Type B pancreatic cell (in vitro differentiated cells): ENCODE data around the gene KRT40. TPM values are rescaled to one million over a fixed set of nuclear protein-coding genes. Genes with fewer than 3 reads are reported as not detected.

Experiments used
- DNase-seq: peaks from one replicate; pipeline ENCODE4 v3.0.0; 2021; ENCODE audit warnings: mixed read lengths; ENCODE audit not compliant: unreplicated experiment; ENCODE audit errors: extremely low spot score
- H3K27ac Mint-ChIP-seq: 2 replicates; pipeline ENCODE4 v1.8.0; 2021; ENCODE audit warnings: mild to moderate bottlenecking, mixed read lengths
- H3K27me3 Mint-ChIP-seq: 2 replicates; pipeline ENCODE4 v1.8.0; 2021; ENCODE audit warnings: mixed read lengths
- H3K36me3 Mint-ChIP-seq: 2 replicates; pipeline ENCODE4 v1.8.0; 2021; ENCODE audit warnings: mixed read lengths
- H3K4me1 Mint-ChIP-seq: one replicate; pipeline ENCODE4 v1.8.0; 2021; ENCODE audit warnings: mixed read lengths; ENCODE audit not compliant: unreplicated experiment
- H3K4me3 Mint-ChIP-seq: 2 replicates; pipeline ENCODE4 v1.8.0; 2021; ENCODE audit warnings: mild to moderate bottlenecking, mixed read lengths
- H3K9me3 Mint-ChIP-seq: 2 replicates; pipeline ENCODE4 v1.8.0; 2021; ENCODE audit warnings: mixed read lengths
- total RNA-seq: library from RNA; stranded (reverse); gene quantifications from 2 replicates; pipeline ENCODE4 v1.2.1, GENCODE V29; 2021; ENCODE audit warnings: low replicate concordance
- TF ChIP-seq, protein P1 (sequence below): fragments of 200-600 bp; sonication (generic); conservative IDR thresholded peaks from 2 replicates; pipeline ENCODE4 v1.5.0; 2021; ENCODE audit warnings: antibody characterized with exemption, mild to moderate bottlenecking

Gene KRT40
- total RNA-seq, 1 donor from 2014 or later, result 2.3 TPM

DNA sequence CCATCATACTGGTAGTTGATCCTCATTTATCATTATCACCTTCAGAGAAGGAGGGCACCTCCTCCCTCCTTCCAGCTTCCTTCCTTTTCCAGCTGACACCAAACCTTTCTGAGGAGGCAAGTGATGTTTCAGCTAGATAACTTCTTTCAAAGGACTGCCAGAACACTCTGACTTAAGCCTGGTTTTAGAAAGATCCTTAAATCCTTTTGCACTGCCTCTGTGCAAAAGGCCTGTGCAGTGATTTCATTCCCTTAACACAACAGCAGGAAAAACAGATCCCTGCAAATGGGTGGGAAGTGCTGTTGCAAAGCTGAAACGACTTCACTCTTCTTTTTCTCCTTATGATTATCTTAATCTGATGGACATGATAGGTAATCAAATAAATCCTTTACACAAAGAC is 39.6 kb downstream of the KRT40 start:
- no peak for DNase-seq
- Mint-ChIP-seq H3K4me3 (peak overlapping the region; percentile 48), H3K4me1 (peaks cover 24% of the 10 kb centered on the region), H3K27ac (peak overlapping the region; percentile 83), H3K9me3 (peaks cover 5% of the 10 kb centered on the region), H3K27me3 (no peaks in the 10 kb centered on the region), H3K36me3 (peaks cover 4% of the 10 kb centered on the region)
- TF ChIP-seq, protein P1, sequence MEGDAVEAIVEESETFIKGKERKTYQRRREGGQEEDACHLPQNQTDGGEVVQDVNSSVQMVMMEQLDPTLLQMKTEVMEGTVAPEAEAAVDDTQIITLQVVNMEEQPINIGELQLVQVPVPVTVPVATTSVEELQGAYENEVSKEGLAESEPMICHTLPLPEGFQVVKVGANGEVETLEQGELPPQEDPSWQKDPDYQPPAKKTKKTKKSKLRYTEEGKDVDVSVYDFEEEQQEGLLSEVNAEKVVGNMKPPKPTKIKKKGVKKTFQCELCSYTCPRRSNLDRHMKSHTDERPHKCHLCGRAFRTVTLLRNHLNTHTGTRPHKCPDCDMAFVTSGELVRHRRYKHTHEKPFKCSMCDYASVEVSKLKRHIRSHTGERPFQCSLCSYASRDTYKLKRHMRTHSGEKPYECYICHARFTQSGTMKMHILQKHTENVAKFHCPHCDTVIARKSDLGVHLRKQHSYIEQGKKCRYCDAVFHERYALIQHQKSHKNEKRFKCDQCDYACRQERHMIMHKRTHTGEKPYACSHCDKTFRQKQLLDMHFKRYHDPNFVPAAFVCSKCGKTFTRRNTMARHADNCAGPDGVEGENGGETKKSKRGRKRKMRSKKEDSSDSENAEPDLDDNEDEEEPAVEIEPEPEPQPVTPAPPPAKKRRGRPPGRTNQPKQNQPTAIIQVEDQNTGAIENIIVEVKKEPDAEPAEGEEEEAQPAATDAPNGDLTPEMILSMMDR, result no peak

DNA sequence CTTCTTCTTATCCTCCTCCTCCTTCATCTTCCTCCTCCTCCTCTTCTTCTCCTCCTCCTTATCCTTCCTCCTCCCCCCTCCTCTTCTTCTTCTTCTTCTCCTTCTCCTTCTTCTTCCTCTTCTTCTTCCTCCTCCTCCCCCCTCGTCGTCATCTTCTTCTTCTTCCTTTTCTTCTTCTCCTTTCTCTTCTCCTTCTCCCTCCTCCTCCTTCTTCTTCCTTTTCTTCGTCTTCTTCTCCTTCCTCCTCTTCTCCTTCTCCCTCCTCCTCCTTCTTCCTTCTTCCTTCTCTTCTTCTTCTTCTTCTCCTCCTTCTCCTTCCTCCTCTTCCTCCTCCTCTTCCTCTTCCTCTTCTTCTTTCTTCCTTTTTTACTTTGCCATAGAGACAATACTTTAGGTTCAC is 41.6 kb downstream of the KRT40 start:
- H3K4me1 Mint-ChIP-seq, result peaks cover 25% of the 10 kb centered on the region
- H3K4me3 Mint-ChIP-seq, result no peak overlapping the region
- peaks cover 5% of the 10 kb centered on the region for H3K9me3 Mint-ChIP-seq
- DNase-seq, result no peak
- H3K27me3 Mint-ChIP-seq, result no peaks in the 10 kb centered on the region
- no peak overlapping the region for H3K27ac Mint-ChIP-seq
- H3K36me3 Mint-ChIP-seq, result peaks cover 8% of the 10 kb centered on the region
- TF ChIP-seq, protein P1, result no peak

DNA sequence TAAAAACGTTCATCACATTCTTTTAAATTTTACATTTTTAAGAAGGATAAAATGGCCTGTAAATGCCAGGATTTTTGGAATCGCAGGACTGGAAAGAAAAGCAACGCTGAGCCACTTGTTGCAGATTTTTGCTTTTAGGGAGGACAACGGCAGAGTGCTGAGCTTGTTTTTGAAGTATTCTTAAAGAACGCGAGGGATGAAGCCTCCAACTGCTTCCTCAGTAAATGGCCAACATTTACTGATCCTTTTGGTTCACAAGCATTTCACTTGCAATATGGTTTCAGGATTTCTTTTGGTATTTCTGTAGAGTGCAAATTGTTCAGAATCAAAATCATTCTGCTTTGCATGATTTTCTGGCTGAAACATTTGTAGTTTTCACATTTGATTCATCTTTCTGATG is 43.9 kb downstream of the KRT40 start:
- Mint-ChIP-seq H3K9me3 (peaks cover 5% of the 10 kb centered on the region), H3K4me1 (peaks cover 22% of the 10 kb centered on the region), H3K27ac (peak overlapping the region; percentile 11), H3K4me3 (no peak overlapping the region), H3K27me3 (peaks cover 4% of the 10 kb centered on the region), H3K36me3 (peaks cover 13% of the 10 kb centered on the region)
- TF ChIP-seq, protein P1, result no peak
- no peak for DNase-seq

DNA sequence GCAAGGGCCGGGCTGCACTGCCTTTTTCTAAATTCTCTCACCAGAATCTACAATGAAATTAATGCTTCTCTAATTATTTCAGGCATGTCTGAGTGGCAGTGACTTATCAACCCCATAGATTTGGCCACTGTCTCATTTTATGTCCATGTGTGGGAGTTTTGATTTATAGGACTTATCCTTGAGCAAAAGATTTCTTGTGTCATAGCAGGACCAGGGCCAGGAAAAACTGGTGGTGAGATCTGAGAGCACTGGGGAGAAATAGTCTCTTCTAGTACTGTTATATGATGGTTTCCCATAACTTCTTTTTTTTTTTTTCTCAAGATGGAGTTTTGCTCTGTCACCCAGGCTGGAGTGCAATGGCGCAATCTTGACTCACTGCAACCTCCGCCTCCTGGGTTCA is 45.1 kb downstream of the KRT40 start:
- peaks cover 9% of the 10 kb centered on the region for H3K36me3 Mint-ChIP-seq
- H3K4me3 Mint-ChIP-seq, result peak overlapping the region; percentile 87
- peak overlapping the region; percentile 99 for H3K27ac Mint-ChIP-seq
- no peak for DNase-seq
- peaks cover 4% of the 10 kb centered on the region for H3K27me3 Mint-ChIP-seq
- H3K4me1 Mint-ChIP-seq, result peaks cover 19% of the 10 kb centered on the region
- TF ChIP-seq, protein P1, result no peak
- H3K9me3 Mint-ChIP-seq, result peaks cover under 1% of the 10 kb centered on the region

DNA sequence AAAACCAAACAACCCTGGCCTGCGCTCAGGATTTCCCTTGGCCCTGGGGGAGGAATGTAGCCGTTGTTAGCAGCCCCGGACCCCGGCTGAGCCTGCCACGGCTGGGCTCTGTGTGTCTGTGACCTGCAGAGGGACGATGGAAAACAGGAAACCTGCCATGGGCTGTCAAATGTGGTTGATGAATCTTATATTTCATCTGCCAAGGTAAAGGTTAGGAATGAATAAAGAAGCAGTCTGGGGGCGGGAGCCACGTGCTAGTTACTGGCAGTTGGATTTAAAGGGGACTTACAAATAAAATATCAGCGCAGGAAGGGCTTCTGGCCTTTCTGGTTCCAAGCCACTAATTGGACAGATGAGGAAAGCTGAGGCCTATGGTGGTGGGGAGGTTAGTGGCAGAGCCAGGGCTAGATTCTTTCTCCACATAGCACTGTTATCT is 46.7 kb downstream of the KRT40 start, which contains the start of gene KRT23:
Gene KRT23 (minus strand): TSS at position 263 of the 436 bp plus-strand sequence. CDS start 1,043 bp downstream, outside the sequence.
- H3K27me3 Mint-ChIP-seq, result peaks cover 4% of the 10 kb centered on the region
- no peaks in the 10 kb centered on the region for H3K9me3 Mint-ChIP-seq
- DNase-seq, result no peak
- H3K27ac Mint-ChIP-seq, result peak within 1 kb of the TSS; percentile 99
- H3K4me1 Mint-ChIP-seq, result peaks cover 19% of the 10 kb centered on the region
- peaks cover 9% of the 10 kb centered on the region for H3K36me3 Mint-ChIP-seq
- TF ChIP-seq, protein P1, result no peak
- H3K4me3 Mint-ChIP-seq, result peak within 1 kb of the TSS; percentile 87

DNA sequence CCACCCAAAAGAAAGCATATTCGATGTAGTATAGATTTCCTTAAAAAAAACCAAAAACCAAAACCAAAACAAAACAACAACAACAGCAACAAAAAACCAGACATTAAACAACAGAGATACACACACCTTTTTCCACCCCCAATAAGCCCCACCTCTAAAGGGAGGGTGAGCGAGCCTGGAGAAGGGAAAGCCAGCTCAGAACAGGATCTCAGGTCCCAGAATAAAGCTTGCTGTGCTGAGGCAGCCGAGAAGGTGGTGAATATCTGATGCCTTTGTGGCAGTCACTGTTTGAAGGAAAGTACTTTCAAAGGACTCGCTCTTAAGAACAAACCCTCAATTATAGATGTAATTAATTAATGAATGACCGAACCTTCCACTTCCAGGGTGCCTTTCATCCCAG is 47.1 kb downstream of the KRT40 start:
- Mint-ChIP-seq H3K4me1 (peaks cover 19% of the 10 kb centered on the region), H3K27me3 (peaks cover 4% of the 10 kb centered on the region), H3K27ac (peak overlapping the region; percentile 99), H3K9me3 (no peaks in the 10 kb centered on the region), H3K36me3 (peaks cover 9% of the 10 kb centered on the region), H3K4me3 (peak overlapping the region; percentile 87)
- DNase-seq, result no peak
- TF ChIP-seq, protein P1, result no peak
